NCI-H1105 treated with DMSO at 0.1 percent for 48 hours (cell line): ENCODE data around the gene MALRD1.

Experiments
- DNase-seq: peaks from one replicate; lab custom pipeline; 2025; lab: John Stamatoyannopoulos, UW

The MALRD1 gene

GRCh38 chr10:19653931-19654330, 605.3 kb downstream of the MALRD1 start:
- DNase-seq, result no peak

GRCh38 chr10:19654576-19654975, 606.0 kb downstream of the MALRD1 start:
- no peak for DNase-seq

- DNase-seq, result no peak
Observed at GRCh38 chr10:19656420-19657042, 607.9 kb downstream of the MALRD1 start.

GRCh38 chr10:19658131-19658530, 609.5 kb downstream of the MALRD1 start:
- DNase-seq, result no peak

- no peak for DNase-seq
Observed at GRCh38 chr10:19658622-19659233, 610.1 kb downstream of the MALRD1 start.

- DNase-seq, result no peak
Observed at GRCh38 chr10:19659920-19660655, 611.5 kb downstream of the MALRD1 start.

- DNase-seq, result no peak
Observed at GRCh38 chr10:19663344-19663743, 614.7 kb downstream of the MALRD1 start.

GRCh38 chr10:19668116-19668515, 619.5 kb downstream of the MALRD1 start:
- no peak for DNase-seq

- no peak for DNase-seq
Observed at GRCh38 chr10:19676063-19676462, 627.5 kb downstream of the MALRD1 start.

GRCh38 chr10:19683356-19683755, 634.8 kb downstream of the MALRD1 start:
- DNase-seq, result no peak

GRCh38 chr10:19683960-19684359, 635.4 kb downstream of the MALRD1 start:
- DNase-seq, result no peak

- DNase-seq, result no peak
Observed at GRCh38 chr10:19688344-19688743, 639.7 kb downstream of the MALRD1 start.

GRCh38 chr10:19689231-19689630, 640.6 kb downstream of the MALRD1 start:
- no peak for DNase-seq

GRCh38 chr10:19699299-19699698, 650.7 kb downstream of the MALRD1 start:
- no peak for DNase-seq

- no peak for DNase-seq
Observed at GRCh38 chr10:19701427-19702052, 652.9 kb downstream of the MALRD1 start.

GRCh38 chr10:19702215-19702614, 653.6 kb downstream of the MALRD1 start:
- DNase-seq, result no peak

- DNase-seq, result no peak
Observed at GRCh38 chr10:19704544-19704943, 655.9 kb downstream of the MALRD1 start.

- no peak for DNase-seq
Observed at GRCh38 chr10:19705250-19705649, 656.6 kb downstream of the MALRD1 start.

GRCh38 chr10:19706904-19707303, 658.3 kb downstream of the MALRD1 start:
- no peak for DNase-seq

- DNase-seq, result no peak
Observed at GRCh38 chr10:19707376-19707775, 658.8 kb downstream of the MALRD1 start.

GRCh38 chr10:19708031-19708430, 659.4 kb downstream of the MALRD1 start:
- DNase-seq, result no peak

GRCh38 chr10:19710600-19710999, 662.0 kb downstream of the MALRD1 start:
- DNase-seq, result no peak

GRCh38 chr10:19713159-19713558, 664.6 kb downstream of the MALRD1 start:
- no peak for DNase-seq
